SK-N-SH (cell line): ENCODE results near the gene PLA2G4E. TPM values are rescaled to one million over a fixed set of nuclear protein-coding genes. Genes with fewer than 3 reads are reported as not detected.

Experiments
- CTCF ChIA-PET: fragments of 300-600, 350-600 bp; formaldehyde crosslinking; extraction: SDS; loops from one replicate; lab custom pipeline; 2021; lab: Yijun Ruan, JAX
- POLR2A ChIA-PET: fragments of 350-600 bp; sonication (Branson Sonifier 250); formaldehyde crosslinking; extraction: SDS; loops from one replicate; lab custom pipeline; 2020; ENCODE audit warnings: antibody characterized with exemption, inconsistent platforms; lab: Yijun Ruan, JAX
- DNase-seq: peaks from one replicate; pipeline ENCODE4 v3.0.0; 2012
- H2AFZ ChIP-seq: fragments of 200-600 bp; sonication (generic); 2 replicates; pipeline ENCODE4 v1.8.1; 2016; ENCODE audit warnings: antibody characterized with exemption, mild to moderate bottlenecking, low read depth
- H3F3A ChIP-seq: fragments of 200-600 bp; sonication (generic); replicated peaks from 2 replicates; pipeline ENCODE3; 2016; ENCODE audit warnings: antibody characterized with exemption, mild to moderate bottlenecking; ENCODE audit not compliant: insufficient read depth
- H3K27ac ChIP-seq, 2 experiments: fragments of 200-500 bp in 1 of 2; fragments of 200-600 bp in 1 of 2; sonication (Bioruptor generic) in 1 of 2; sonication (generic), shearing (Covaris generic) in 1 of 2; 2 replicates each; pipeline versions ENCODE4 v1.5.1 to v1.6.1; 2014 to 2016; ENCODE audit warnings: low read depth in 2 of 2, inconsistent platforms in 1 of 2, low read length in 1 of 2, mild to moderate bottlenecking in 1 of 2, mixed read lengths in 1 of 2
- H3K27me3 ChIP-seq: fragments of 200-600 bp; sonication (generic), shearing (Covaris generic); 2 replicates; pipeline ENCODE4 v1.6.1; 2016; ENCODE audit warnings: mixed run types; ENCODE audit not compliant: insufficient read depth
- H3K36me3 ChIP-seq, 2 experiments: fragments of 200-500 bp in 1 of 2; fragments of 200-600 bp in 1 of 2; sonication (Bioruptor generic) in 1 of 2; sonication (generic) in 1 of 2; replicated peaks in 1 of 2; 2 replicates each; pipeline versions ENCODE3 to v1.5.1; 2014 to 2016; ENCODE audit warnings: low read length in 1 of 2, mild to moderate bottlenecking in 1 of 2; ENCODE audit not compliant: insufficient read depth in 2 of 2, control insufficient read depth in 1 of 2
- H3K4me1 ChIP-seq, 2 experiments: fragments of 200-500 bp in 1 of 2; fragments of 200-600 bp in 1 of 2; sonication (Bioruptor generic) in 1 of 2; sonication (generic), shearing (Covaris generic) in 1 of 2; 2 replicates each; pipeline versions ENCODE4 v1.5.1 to v1.6.1; 2014 to 2016; ENCODE audit warnings: low read depth in 1 of 2, low read length in 1 of 2, mixed run types in 1 of 2; ENCODE audit not compliant: insufficient read depth in 2 of 2, control insufficient read depth in 1 of 2
- H3K4me2 ChIP-seq: fragments of 200-600 bp; sonication (generic), shearing (Covaris generic); 2 replicates; pipeline ENCODE4 v1.6.1; 2017; ENCODE audit warnings: mixed run types
- H3K4me3 ChIP-seq, 2 experiments: fragments of 200-500 bp in 1 of 2; fragments of 200-600 bp in 1 of 2; sonication (Bioruptor generic) in 1 of 2; sonication (generic), shearing (Covaris generic) in 1 of 2; 2 replicates each; pipeline versions ENCODE4 v1.5.1 to v1.8.1; 2014 to 2016; ENCODE audit warnings: low read depth in 2 of 2, inconsistent platforms in 1 of 2, low read length in 1 of 2, mild to moderate bottlenecking in 1 of 2, mixed read lengths in 1 of 2, moderate library complexity in 1 of 2
- H3K79me2 ChIP-seq: fragments of 200-600 bp; sonication (generic); 2 replicates; pipeline ENCODE4 v1.8.1; 2017; ENCODE audit warnings: mild to moderate bottlenecking; ENCODE audit not compliant: insufficient read depth
- H3K9ac ChIP-seq: fragments of 200-600 bp; sonication (generic); 2 replicates; pipeline ENCODE4 v1.6.1; 2017; ENCODE audit warnings: mixed run types
- H3K9me2 ChIP-seq: fragments of 200-600 bp; sonication (generic); 2 replicates; pipeline ENCODE4 v1.6.1; 2017; ENCODE audit warnings: mixed run types
- H3K9me3 ChIP-seq: fragments of 200-600 bp; sonication (generic); 2 replicates; pipeline ENCODE4 v1.6.1; 2017; ENCODE audit warnings: mixed run types, mild to moderate bottlenecking, moderate library complexity
- H4K20me1 ChIP-seq: fragments of 200-600 bp; sonication (generic); 2 replicates; pipeline ENCODE4 v1.6.1; 2017; ENCODE audit warnings: mild to moderate bottlenecking, mixed run types; ENCODE audit not compliant: insufficient read depth
- CHD2 ChIP-seq: fragments of 150-350 bp; IDR thresholded peaks from 2 replicates; pipeline ENCODE4 v1.6.1; 2018; ENCODE audit warnings: low read length; ENCODE audit not compliant: partially characterized antibody
- EP300 ChIP-seq, 2 experiments: IDR thresholded peaks; 2 replicates each; pipeline versions ENCODE4 v1.4.0 to v1.6.1; 2012; ENCODE audit warnings: borderline replicate concordance in 1 of 2, low read depth in 1 of 2, low read length in 1 of 2
- EZH2phosphoT487 ChIP-seq: fragments of 200-600 bp; sonication (generic); IDR thresholded peaks from 2 replicates; pipeline ENCODE4 v1.6.1; 2017; ENCODE audit warnings: low read depth, mixed run types, mild to moderate bottlenecking, antibody characterized with exemption, moderate library complexity, borderline replicate concordance
- FOXJ3 ChIP-seq: sonication (generic); formaldehyde crosslinking; IDR thresholded peaks from 2 replicates; pipeline ENCODE4 v1.5.1; 2020; ENCODE audit warnings: mild to moderate bottlenecking, missing genetic modification reagents
- GABPA ChIP-seq: IDR thresholded peaks from 2 replicates; pipeline ENCODE4 v1.4.0; 2012; ENCODE audit warnings: low read depth, mild to moderate bottlenecking
- GATA2 ChIP-seq: sonication (generic); formaldehyde crosslinking; IDR thresholded peaks from 2 replicates; pipeline ENCODE4 v1.5.0; 2020; ENCODE audit warnings: mild to moderate bottlenecking, missing genetic modification reagents
- MAX ChIP-seq: IDR thresholded peaks from 2 replicates; pipeline ENCODE4 v1.4.0; 2012; ENCODE audit warnings: low read depth
- MXI1 ChIP-seq: IDR thresholded peaks from 2 replicates; pipeline ENCODE4 v1.6.1; 2012; ENCODE audit warnings: mild to moderate bottlenecking, low read depth, low read length, improper control_type of control experiment
- NFIC ChIP-seq: IDR thresholded peaks from 2 replicates; pipeline ENCODE4 v1.4.0; 2012; ENCODE audit warnings: borderline replicate concordance
- RAD21 ChIP-seq: IDR thresholded peaks from 2 replicates; pipeline ENCODE4 v1.6.1; 2012; ENCODE audit warnings: mild to moderate bottlenecking, low read length
- RCOR1 ChIP-seq: fragments of 150-350 bp; IDR thresholded peaks from 2 replicates; pipeline ENCODE4 v1.6.1; 2017; ENCODE audit warnings: antibody characterized with exemption, low read length
- SMC3 ChIP-seq: IDR thresholded peaks from 2 replicates; pipeline ENCODE4 v1.6.1; 2012; ENCODE audit warnings: low read depth, low read length, improper control_type of control experiment
- USF2 ChIP-seq: fragments of 150-350 bp; IDR thresholded peaks from 2 replicates; pipeline ENCODE4 v1.6.1; 2017; ENCODE audit warnings: antibody characterized with exemption, low read length, low read depth, borderline replicate concordance
- ZBTB33 ChIP-seq: IDR thresholded peaks from 2 replicates; pipeline ENCODE4 v1.4.0; 2012; ENCODE audit warnings: low read depth, borderline replicate concordance
- WGBS: methylation state at CpG from one replicate; pipeline ENCODE4 v1.1.6; 2017; ENCODE audit warnings: low lambda C conversion rate; 5-methylcytosine and 5-hydroxymethylcytosine counted together
- polyA plus RNA-seq, 3 experiments: library from polyadenylated mRNA; depleted of rRNA; stranded (reverse); fragments of >200 nt; gene quantifications; 2 replicates each; pipeline ENCODE4 v1.2.3, GENCODE V29; 2012

PLA2G4E gene
- polyA plus RNA-seq, 1 of the 3 experiments (the other 2 are of a cell fraction): not detected

GRCh38 chr15:42045211-42045615, 24.4 kb upstream of the PLA2G4E start:
- H3K9ac ChIP-seq: no peak overlapping the region
- CTCF ChIA-PET: interaction anchor here (1.1 to 4.6 kb wide), 5 partner anchors 11 to 56 kb away, joined by 3 to 30 read pairs (median 5); no protein-coding TSS in a partner anchor
- no peak overlapping the region for H3K4me2 ChIP-seq
- H3K27me3 ChIP-seq: peaks cover 10% of the 10 kb centered on the region; the same call in 1 of the 2 replicates
- H3K4me1 ChIP-seq: no peaks in the 10 kb centered on the region; a peak in 1 of 4 replicates
- H3F3A ChIP-seq: no peaks in the 10 kb centered on the region
- no peaks in the 10 kb centered on the region for H3K9me2 ChIP-seq
- no peaks in the 10 kb centered on the region for H4K20me1 ChIP-seq
- no peaks in the 10 kb centered on the region for H3K36me3 ChIP-seq
- TF ChIP-seq USF2 (no peak), MAX (no peak), ZBTB33 (no peak), SMC3 (no peak), RAD21 (no peak), GABPA (no peak), GATA2 (no peak), NFIC (no peak), MXI1 (no peak), CHD2 (no peak), RCOR1 (no peak), FOXJ3 (CRISPR knock-in tag) (no peak)
- no peaks in the 10 kb centered on the region for H3K9me3 ChIP-seq
- no peak for DNase-seq
- no peaks in the 10 kb centered on the region for H3K79me2 ChIP-seq
- POLR2A ChIA-PET: no interaction called here
- H3K27ac ChIP-seq: no peak overlapping the region
- H2AFZ ChIP-seq: no peak overlapping the region
- WGBS: 27% methylated on average over 4 of the region's 8 CpGs
- no peak overlapping the region for H3K4me3 ChIP-seq

GRCh38 chr15:42042602-42043400, 22.0 kb upstream of the PLA2G4E start:
- Histone ChIP-seq H3K4me3 (no peak overlapping the region), H2AFZ (no peak overlapping the region), H3K4me1 (peaks cover 0 to under 1% of the 10 kb centered on the region in 2 experiments; a peak in 1 of 4 replicates), H3K36me3 (no peaks in the 10 kb centered on the region), H3K27me3 (peaks cover 10% of the 10 kb centered on the region; the same call in 1 of the 2 replicates), H4K20me1 (no peaks in the 10 kb centered on the region), H3F3A (no peaks in the 10 kb centered on the region), H3K9me3 (no peaks in the 10 kb centered on the region), H3K79me2 (no peaks in the 10 kb centered on the region), H3K27ac (no peak overlapping the region), H3K9me2 (no peaks in the 10 kb centered on the region), H3K9ac (no peak overlapping the region), H3K4me2 (no peak overlapping the region)
- 57% methylated on average over 5 of the region's 5 CpGs for WGBS
- no peak for DNase-seq
- no peak for TF ChIP-seq EZH2phosphoT487
- no peak for TF ChIP-seq EP300 (IDR thresholded peaks at IDR 0.05; ENCODE audit: borderline replicate concordance in 1 of 2, low read depth in 1 of 2, low read length in 1 of 2)
- TF ChIP-seq NFIC: no peak
- TF ChIP-seq ZBTB33: no peak
- CTCF ChIA-PET: interaction anchor here (0.6 to 3.2 kb wide), 5 partner anchors 12 to 41 kb away, joined by 3 to 9 read pairs (median 4); no protein-coding TSS in a partner anchor
- POLR2A ChIA-PET: no interaction called here
